Parathyroid adenoma (tissue), 2 donors: ENCODE results near the gene EIF5AL1.

Experiments used
- H2AFZ ChIP-seq: fragments of 300-600 bp; sonication (generic); one replicate; pipeline ENCODE4 v1.7.0; 2017; ENCODE audit warnings: antibody characterized with exemption, mild to moderate bottlenecking
- H3K27ac ChIP-seq: fragments of 300-600 bp; sonication (generic); one replicate; pipeline ENCODE4 v1.7.0; 2017
- H3K27me3 ChIP-seq: fragments of 300-600 bp; sonication (generic); one replicate; pipeline ENCODE4 v1.7.0; 2017; ENCODE audit warnings: low read length; ENCODE audit not compliant: control insufficient read depth, insufficient read depth
- H3K36me3 ChIP-seq: fragments of 300-600 bp; sonication (generic); one replicate; pipeline ENCODE4 v1.7.0; 2017; ENCODE audit warnings: low read length; ENCODE audit not compliant: control insufficient read depth, insufficient read depth
- H3K4me1 ChIP-seq: fragments of 300-600 bp; sonication (generic); one replicate; pipeline ENCODE4 v1.7.0; 2017; ENCODE audit warnings: control low read depth
- H3K4me2 ChIP-seq: fragments of 300-600 bp; sonication (generic); one replicate; pipeline ENCODE4 v1.7.0; 2017; ENCODE audit warnings: low read length
- H3K4me3 ChIP-seq: fragments of 300-600 bp; sonication (generic); one replicate; pipeline ENCODE4 v1.7.0; 2017; ENCODE audit warnings: low read depth, low read length
- H3K79me2 ChIP-seq: fragments of 300-600 bp; sonication (generic); one replicate; pipeline ENCODE4 v1.7.0; 2017; ENCODE audit warnings: control low read depth
- H3K9ac ChIP-seq: fragments of 300-600 bp; sonication (generic); one replicate; pipeline ENCODE4 v1.7.0; 2017; ENCODE audit warnings: mild to moderate bottlenecking
- H3K9me3 ChIP-seq: fragments of 300-600 bp; sonication (generic); one replicate; pipeline ENCODE4 v1.7.0; 2017; ENCODE audit warnings: low read length; ENCODE audit not compliant: control insufficient read depth
- TF ChIP-seq, protein P1 (sequence below): fragments of 300-600 bp; sonication (generic); IDR thresholded peaks from one replicate; pipeline ENCODE4 v1.7.0; 2017; ENCODE audit warnings: antibody characterized with exemption, mild to moderate bottlenecking
- donor health status: primary hyperparathyroidism.

The EIF5AL1 gene

DNA sequence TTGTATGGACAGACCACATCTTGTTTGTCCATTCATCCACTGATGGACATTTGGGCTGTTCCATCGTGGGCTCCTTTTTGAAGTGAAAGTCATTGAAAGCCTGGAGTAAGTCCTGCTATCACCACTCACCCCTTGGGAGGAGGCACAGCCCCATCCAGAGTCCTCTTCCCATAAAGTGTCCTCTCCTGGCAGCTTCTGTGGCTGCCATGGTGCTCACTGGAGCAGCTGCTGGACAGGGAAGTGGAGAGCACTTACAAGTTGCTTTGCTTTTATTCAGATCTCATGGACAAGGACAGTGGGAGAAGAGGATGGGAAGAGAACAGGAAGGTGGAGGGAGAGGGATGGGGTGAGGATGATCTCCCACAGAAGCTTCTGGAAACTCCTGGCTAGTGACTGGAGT lies 18.5 kb upstream of the EIF5AL1 start:
- no peaks in the 10 kb centered on the region for H3K9me3 ChIP-seq
- H3K36me3 ChIP-seq, result no peaks in the 10 kb centered on the region
- H3K27me3 ChIP-seq, result no peaks in the 10 kb centered on the region
- no peak overlapping the region for H3K4me3 ChIP-seq
- no peak overlapping the region for H3K27ac ChIP-seq
- no peak overlapping the region for H3K9ac ChIP-seq
- no peak overlapping the region for H2AFZ ChIP-seq
- no peak overlapping the region for H3K4me2 ChIP-seq
- no peaks in the 10 kb centered on the region for H3K4me1 ChIP-seq
- TF ChIP-seq, protein P1, sequence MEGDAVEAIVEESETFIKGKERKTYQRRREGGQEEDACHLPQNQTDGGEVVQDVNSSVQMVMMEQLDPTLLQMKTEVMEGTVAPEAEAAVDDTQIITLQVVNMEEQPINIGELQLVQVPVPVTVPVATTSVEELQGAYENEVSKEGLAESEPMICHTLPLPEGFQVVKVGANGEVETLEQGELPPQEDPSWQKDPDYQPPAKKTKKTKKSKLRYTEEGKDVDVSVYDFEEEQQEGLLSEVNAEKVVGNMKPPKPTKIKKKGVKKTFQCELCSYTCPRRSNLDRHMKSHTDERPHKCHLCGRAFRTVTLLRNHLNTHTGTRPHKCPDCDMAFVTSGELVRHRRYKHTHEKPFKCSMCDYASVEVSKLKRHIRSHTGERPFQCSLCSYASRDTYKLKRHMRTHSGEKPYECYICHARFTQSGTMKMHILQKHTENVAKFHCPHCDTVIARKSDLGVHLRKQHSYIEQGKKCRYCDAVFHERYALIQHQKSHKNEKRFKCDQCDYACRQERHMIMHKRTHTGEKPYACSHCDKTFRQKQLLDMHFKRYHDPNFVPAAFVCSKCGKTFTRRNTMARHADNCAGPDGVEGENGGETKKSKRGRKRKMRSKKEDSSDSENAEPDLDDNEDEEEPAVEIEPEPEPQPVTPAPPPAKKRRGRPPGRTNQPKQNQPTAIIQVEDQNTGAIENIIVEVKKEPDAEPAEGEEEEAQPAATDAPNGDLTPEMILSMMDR, result no peak
- H3K79me2 ChIP-seq, result no peaks in the 10 kb centered on the region

DNA sequence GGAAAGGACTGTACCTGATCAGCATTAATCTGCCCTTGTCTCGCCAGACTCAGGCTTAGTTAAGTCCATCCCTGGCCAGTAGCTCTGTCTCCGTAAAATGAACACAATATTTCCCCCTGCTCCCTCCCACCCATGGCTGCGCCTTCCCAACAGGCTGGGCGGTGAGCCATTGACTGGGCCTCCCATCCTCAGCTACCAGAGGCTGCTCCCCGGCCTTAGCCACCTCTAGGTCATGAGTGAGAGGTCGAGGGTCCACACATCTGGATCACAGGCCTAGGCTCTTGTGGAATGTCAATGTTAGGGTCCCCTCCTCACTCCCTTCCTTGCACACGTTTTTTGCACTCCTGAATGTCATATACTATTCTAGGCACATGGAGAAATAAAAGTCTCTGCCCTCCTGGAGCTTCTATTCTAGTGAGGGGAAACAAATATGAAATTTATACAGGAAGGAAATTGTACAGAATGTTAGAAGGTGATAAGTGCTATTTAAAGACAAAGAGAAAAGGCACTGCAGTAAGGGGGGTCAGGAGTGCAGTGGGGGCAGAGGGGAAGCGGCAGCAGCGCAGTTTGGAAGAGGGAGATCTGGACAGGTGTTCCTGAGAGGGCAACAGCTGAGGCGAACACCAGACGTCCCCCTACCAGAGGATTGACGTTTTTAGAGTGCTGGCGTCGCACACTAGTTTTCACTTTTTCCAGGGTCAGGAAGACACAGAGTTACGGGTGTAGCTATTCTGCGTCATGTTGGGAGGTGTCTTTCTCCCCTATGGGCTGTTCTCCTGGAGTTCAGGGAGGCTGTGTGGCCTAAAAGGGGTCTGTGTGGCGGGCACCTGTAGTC lies 17.2 kb upstream of the EIF5AL1 start:
- Histone ChIP-seq H3K79me2 (no peaks in the 10 kb centered on the region), H3K27ac (no peak overlapping the region), H3K36me3 (no peaks in the 10 kb centered on the region)

DNA sequence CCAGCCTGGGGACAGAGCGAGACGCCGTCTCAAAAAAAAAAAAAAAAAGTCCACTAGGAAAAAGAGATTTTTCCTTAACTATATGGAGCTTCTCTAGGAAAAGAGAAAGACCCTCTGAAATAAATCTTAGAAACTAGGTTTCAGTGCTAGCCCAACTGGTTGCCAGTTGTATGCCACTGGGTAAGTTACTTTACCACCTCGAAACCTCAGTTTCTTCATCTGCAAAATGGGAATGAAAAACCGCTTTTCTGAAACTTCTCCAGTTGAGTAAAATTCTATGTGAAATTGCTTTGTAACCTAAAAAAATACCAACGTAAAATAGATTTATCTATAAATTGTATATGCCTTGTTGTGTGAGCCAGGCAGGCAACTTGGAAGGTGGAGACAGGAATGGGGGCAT lies 16.5 kb upstream of the EIF5AL1 start:
- no peaks in the 10 kb centered on the region for H3K4me1 ChIP-seq
- H3K9ac ChIP-seq, result no peak overlapping the region
- no peaks in the 10 kb centered on the region for H3K36me3 ChIP-seq
- H3K4me2 ChIP-seq, result no peak overlapping the region
- no peak overlapping the region for H3K4me3 ChIP-seq
- TF ChIP-seq, protein P1, result no peak
- no peak overlapping the region for H3K27ac ChIP-seq
- no peak overlapping the region for H2AFZ ChIP-seq
- H3K27me3 ChIP-seq, result no peaks in the 10 kb centered on the region
- H3K79me2 ChIP-seq, result no peaks in the 10 kb centered on the region
- no peaks in the 10 kb centered on the region for H3K9me3 ChIP-seq

More for the DNA sequence above, 17.2 kb upstream of the EIF5AL1 start:
- Histone ChIP-seq H3K9ac (no peak overlapping the region), H3K4me3 (no peak overlapping the region), H3K9me3 (no peaks in the 10 kb centered on the region), H3K27me3 (no peaks in the 10 kb centered on the region), H3K4me1 (no peaks in the 10 kb centered on the region), H3K4me2 (no peak overlapping the region), H2AFZ (no peak overlapping the region)
- TF ChIP-seq, protein P1, result no peak

DNA sequence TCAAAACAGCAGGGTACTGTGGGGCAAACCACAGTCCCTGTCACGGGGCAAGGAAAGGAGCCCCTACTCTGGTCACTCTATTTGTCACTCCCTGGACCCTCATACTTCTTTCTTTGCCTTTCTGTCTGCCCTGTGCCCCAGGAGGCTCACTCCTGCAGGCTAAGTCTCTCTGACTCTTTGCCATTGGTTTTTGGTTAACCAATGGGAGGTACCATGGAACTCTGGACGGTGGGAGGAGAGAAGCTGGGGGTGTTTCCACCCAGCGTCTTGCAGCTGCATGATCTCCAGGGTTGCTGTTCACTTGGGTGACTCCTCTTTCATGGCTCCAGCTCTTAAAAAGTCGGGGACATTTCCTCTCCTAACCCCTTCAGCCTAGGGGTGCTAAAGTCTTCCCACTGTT lies 15.4 kb upstream of the EIF5AL1 start:
- Histone ChIP-seq H3K4me1 (no peaks in the 10 kb centered on the region), H3K9ac (no peak overlapping the region), H3K27me3 (no peaks in the 10 kb centered on the region), H3K79me2 (no peaks in the 10 kb centered on the region), H3K27ac (no peak overlapping the region), H3K4me2 (no peak overlapping the region), H3K9me3 (no peaks in the 10 kb centered on the region), H2AFZ (no peak overlapping the region), H3K36me3 (no peaks in the 10 kb centered on the region), H3K4me3 (no peak overlapping the region)
- TF ChIP-seq, protein P1, result no peak

DNA sequence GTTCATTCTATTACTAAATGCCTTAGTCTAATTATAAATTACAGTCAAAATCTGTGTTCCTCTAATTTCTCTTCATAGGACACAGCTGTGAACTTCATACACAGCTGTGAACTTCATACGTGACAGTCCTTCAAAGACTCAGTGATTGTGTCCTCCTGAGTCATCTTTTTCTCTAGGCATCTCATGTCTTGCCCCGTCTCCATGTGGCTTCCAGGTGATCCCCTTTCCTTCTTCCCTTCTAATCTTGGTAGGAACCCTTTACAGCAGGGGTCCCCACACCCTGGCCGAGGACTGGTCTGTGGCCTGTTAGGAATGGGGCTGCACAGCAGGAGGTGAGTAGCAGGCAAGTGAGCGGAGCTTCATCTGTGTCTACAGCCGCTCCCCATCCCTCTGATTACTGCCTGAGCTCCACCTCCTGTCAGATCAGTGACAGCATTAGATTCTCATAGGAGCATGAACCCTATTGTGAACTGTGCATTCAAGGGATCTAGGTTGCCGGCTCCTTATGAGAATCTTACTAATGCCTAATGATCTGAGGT lies 14.0 kb upstream of the EIF5AL1 start:
- H3K9me3 ChIP-seq, result no peaks in the 10 kb centered on the region
- H3K36me3 ChIP-seq, result no peaks in the 10 kb centered on the region
- H3K9ac ChIP-seq, result no peak overlapping the region
- no peak overlapping the region for H3K27ac ChIP-seq
- no peak overlapping the region for H2AFZ ChIP-seq
- no peak overlapping the region for H3K4me3 ChIP-seq
- no peaks in the 10 kb centered on the region for H3K79me2 ChIP-seq
- TF ChIP-seq, protein P1, result no peak
- no peak overlapping the region for H3K4me2 ChIP-seq
- H3K27me3 ChIP-seq, result no peaks in the 10 kb centered on the region
- H3K4me1 ChIP-seq, result no peaks in the 10 kb centered on the region
